Measurements from ENCODE around the gene SLC6A19.

The SLC6A19 gene

GRCh38 chr5:1181451-1182359 lies 19.7 kb upstream of the SLC6A19 start:
- no peak for DNase-seq

DNA sequence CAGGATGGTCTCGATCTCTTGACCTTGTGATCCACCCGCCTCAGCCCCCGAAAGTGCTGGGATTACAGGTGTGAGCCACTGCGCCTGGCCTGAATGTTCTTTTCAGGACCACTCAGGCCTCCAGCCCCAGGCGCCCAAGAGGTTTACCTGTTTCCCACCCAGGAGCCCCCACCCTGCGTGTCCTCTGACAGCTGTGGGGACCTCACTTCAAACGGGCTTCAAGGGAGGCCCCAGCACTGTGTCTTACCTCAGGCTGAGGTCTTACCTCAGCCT lies 19.1 kb upstream of the SLC6A19 start:
- no peak for DNase-seq

DNA sequence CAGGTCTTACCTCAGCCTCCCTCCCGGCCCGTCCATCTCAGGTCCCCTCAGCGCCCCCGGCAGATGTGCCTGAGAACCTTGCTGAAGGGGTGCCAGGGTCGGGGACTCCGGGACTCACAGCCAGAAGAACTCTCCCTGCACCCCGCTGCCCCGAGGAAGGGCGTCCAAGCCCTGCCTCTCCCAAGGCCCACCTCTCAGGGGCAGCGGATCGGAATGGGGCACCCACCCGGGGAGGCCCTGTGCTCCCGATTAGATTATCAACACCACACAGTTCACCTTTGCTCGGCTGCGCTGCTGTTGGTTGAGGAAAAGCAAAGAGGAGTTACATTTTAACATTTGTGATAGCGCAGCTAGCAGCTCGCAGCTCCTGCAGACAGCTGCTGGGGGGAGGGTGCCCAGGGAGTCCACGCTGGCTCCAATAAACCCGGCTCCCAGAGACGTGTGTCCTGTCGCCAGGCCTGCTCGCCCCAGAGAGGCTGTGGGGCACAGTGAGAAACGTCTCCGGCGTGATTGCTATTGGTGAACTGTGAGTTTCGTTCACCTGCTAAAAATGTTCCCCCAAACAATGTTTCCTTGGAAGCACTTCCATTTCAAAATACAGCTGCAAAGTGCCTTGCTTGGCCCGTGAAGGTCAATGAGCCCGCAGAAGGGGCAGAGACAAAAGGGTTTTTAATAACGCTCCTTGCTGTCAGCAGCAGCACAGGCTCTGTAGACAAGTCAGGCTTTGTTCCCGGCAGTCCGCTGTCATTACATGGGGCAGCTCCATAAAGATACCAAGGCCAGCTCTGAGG lies 18.6 kb upstream of the SLC6A19 start:
- DNase-seq = no peak

DNA sequence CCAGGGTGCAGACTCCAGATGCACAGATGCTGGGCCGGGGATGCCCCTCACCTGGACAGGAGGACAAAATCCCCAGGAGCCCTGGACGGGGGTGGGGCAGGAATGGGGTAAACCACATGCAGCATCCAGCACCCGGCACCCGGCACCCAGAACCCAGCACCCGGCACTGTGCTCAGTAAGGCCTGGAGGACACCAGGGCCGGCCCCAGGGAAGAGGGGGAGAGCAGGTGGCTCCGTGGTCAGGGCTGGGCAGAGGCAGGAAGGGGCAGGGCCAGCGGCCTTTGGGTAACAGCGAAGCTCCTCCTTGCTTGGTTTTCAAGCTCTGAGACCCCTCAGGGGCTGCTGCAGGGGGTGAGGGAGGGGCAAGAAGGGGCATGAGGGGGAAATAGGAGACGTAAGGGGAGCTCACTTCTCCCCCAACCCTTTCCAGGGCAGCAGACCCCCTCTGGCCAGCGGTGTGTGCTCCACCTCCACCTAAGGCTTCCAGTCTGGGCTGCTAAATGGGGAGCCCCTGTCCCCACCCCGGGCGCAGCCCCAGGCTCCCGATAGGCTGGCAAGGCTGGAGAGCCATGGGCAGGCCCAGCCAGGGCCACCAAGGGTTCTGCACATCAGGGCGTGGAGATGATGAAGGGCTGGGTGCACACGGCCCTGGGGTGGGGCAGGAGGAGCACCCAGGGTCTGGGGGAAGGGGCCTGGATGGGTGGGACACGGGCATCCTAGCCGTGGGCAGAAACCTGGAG lies 17.8 kb upstream of the SLC6A19 start:
- no peak for DNase-seq

DNA sequence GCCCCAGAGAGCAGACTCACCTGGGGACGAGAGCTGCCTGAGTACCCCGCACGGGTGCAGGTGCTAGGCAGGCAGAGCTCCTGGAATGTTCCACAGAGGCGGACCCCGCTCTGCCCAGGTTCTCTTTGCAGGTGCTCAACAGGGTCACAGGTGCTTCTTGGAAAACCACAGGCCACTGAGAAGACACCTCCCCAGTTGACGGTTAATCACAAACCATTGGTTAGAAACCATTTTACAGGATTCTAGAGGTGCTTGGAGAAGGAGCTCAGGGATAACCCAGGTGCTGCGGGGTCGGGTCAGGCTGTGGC lies 17.3 kb upstream of the SLC6A19 start:
- no peak for DNase-seq

GRCh38 chr5:1184481-1184880 lies 16.9 kb upstream of the SLC6A19 start:
- no peak for DNase-seq

GRCh38 chr5:1185038-1185627 lies 16.3 kb upstream of the SLC6A19 start:
- DNase-seq = no peak

DNA sequence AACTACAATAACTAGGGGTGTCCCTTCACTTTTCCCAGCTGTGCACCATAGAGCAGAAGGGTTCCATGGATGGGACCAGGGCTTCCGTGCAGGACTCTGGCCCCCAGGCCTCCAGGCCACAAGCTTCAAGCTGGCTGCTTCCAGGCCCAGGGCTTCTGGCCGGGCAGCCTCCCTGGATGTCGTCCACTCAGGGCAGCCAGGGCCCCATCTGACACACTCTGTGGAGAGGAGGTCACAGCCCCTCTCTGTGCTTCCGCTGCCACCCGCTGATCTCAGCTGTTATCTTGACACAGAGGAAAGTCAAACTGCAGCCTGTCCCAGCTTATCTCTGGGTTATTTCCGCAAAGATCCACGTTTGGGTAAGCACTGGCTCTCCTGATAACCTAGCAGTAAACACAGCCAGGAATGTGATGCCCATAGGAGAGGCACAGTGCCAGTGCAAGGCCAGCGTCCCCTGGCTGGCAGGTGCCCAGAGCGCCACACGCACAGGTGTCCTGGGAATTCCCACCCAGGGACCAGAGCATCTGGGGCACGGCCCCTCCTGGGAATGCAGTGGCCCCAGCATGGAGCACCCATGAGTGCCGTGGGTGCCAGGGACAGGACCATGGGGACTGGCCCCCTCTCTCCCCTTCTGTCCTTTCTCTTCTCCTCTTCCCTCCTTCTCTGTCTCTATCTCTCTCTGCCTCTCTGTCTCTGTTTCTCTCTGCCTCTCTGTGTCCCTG lies 15.6 kb upstream of the SLC6A19 start:
- DNase-seq = no peak

- DNase-seq = no peak
Measured at GRCh38 chr5:1186351-1187233, 14.8 kb upstream of the SLC6A19 start.

DNA sequence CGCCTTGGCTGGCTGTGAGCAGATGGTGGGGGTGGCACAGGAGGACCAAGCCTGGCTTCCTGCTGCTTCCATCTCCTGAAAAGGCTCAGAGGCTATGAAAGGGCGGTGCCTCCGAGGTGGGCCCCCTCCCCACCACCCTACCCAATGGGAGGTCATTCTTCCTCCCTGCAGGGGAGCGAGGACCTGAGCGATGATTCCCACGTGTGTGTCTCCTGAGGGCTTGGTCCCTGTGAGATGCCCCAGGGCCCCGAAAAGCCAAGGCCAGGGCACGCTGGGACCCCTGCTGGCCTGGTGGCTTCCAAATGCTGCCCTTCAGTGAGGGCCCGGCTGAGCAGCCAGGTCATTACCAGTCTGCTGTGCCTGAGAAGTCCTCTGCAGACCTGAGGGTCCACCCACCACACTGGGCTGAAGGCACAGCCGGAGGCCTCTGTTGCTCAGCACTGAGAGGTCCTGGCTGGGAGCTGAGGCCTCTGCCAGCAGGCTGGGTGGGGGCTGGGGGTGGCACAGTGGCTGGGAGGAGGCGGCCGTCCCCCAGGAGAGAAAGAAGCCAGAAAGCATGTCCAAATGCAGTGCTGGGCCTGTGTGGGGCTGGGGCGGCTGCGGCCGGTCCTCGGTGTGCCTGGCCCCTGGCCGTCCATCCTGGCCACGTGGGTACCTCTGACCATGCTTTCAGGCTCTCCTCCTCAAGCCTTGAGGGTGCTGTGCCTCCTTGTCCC lies 14.0 kb upstream of the SLC6A19 start:
- DNase-seq = no peak

DNA sequence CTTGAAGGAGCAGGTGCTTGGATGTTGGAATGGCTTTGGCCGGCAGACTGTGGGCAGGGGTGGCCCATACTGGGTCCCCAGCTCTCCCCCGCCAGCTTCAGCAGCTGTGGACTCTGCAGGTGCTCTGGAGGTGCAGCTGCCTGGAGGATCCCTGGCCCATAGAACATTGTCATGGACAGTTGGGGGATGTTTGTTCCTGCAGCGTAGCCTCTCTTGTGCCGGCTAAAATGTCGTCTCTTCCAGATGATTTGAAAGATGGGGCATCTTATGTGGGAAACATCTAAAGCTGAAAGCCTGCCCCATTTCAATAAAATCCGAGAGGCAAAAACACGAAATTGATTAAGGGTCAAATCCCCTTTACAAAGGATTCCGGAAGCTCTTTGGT lies 13.5 kb upstream of the SLC6A19 start:
- no peak for DNase-seq

DNA sequence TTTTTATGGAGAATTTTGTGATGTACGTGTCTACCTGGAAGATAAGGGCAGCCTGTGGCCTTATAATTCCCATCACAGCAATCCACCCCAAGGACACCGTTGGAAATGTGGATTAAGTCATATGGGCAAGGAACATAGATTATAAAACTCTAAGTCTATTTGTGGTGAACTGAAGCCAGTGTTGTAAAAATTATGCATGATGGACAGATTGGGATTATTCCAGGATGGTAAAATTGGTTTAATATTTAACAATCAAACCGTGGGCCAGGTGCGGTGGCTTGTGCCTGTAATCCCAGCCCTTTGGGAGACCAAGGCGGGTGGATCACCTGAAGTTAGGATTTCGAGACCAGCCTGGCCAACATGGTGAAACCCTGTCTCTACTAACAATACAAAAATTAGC lies 12.9 kb upstream of the SLC6A19 start:
- DNase-seq = no peak

DNA sequence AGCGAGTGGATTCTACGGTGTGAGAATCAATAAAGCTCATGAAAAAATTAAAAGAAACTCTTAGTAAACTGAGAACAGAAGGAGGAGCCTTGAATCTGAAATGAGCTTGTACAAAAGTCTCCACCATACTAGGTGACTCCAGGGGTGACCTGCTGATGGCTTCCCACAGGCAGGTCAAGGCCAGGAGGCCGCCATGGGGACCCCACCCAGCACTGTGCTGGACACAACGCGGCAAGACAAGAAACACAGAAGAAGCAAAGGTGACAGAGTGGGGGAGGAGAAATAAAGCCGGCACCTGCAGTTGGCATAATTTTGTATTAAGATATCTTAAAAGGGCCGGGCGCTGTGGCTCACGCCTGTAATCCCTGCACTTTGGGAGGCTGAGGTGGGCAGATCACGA lies 12.1 kb upstream of the SLC6A19 start:
- DNase-seq = no peak

GRCh38 chr5:1190278-1190677 lies 11.1 kb upstream of the SLC6A19 start:
- no peak for DNase-seq

GRCh38 chr5:1190837-1191239 lies 10.6 kb upstream of the SLC6A19 start:
- DNase-seq = no peak

DNA sequence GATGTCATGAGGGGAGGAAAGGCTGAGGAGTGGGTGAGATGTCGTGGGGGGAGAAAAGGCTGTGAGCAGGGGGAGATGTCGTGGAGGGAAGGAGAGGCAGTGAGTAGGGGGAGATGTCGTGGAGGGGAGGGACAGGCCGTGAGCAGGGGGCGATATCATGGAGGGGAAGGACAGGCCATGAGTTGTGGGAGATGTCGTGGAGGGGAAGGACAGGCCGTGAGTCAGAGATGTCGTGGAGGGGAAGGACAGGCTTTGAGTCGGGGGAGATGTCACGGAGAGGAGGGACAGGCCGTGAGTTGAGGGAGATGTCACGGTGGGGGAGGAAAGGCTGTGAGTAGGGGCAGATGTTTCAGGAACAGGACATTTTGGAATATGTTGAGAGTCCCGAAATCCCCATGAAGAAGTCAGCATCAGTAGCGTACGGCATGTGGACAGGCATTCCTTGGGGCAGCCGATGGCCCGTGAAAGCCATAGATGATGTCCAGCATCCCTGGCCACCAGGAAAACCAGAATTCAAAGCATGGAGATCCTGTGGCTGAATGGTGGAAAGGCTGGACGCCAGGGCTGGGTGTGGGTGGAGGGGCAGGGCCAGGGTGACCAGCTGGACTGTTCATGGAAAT lies 8.3 kb upstream of the SLC6A19 start:
- DNase-seq = no peak

DNA sequence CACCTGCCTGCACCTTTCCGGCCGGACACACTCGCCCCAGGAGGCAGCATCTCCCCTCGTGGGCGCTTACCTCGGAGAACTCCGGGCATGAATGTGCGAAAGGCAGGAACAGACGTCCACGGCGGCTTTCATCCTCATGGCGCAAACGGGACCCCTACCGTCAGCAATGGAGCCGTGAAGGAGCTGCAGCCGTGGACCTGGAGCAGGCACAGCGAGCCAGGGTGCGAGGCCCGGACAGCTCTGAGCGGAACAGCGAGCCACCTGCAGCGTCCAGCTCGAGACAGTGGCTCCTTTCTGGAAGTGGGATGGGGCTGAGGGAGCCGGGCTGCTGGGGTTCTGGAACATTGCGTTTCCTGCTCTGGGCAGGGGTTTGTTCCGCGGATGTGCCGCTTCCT lies 7.8 kb upstream of the SLC6A19 start:
- DNase-seq = no peak

- no peak for DNase-seq
Measured at GRCh38 chr5:1194378-1194777, 7.0 kb upstream of the SLC6A19 start.

- no peak for DNase-seq
Measured at GRCh38 chr5:1195439-1195838, 6.0 kb upstream of the SLC6A19 start.

- no peak for DNase-seq
Measured at GRCh38 chr5:1195916-1196315, 5.5 kb upstream of the SLC6A19 start.

DNA sequence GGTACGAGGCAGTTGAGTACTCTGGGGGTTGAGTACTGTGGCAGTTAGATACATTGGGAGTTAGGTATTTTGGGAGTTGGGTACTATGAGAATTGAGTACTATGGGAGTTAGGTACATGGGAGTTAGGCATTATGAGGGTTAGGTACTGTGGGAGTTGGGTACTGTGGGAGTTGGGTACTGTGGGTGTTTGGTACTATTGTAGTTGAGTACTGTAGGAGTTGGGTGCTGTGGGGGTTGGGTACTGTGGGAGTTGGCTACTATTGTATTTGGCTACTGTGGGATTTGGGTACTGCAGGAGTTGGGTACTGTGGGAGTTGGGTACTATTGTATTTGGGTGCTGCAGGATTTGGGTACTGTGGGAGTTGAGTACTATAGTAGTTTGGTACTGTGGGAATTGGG lies 4.8 kb upstream of the SLC6A19 start:
- DNase-seq = no peak

Data from activated effector memory CD4-positive, alpha-beta T cell treated with Interleukin-2 at 50 U/mL for 16 hours (primary cell).